Activated CD8-positive, alpha-beta memory T cell treated with anti-CD3 and anti-CD28 coated beads, Interleukin-2, amount 10 ng/mL, durations not matched to agents 7 days and 5 days (primary cell): ENCODE measurements around the gene SORBS1. TPM values are rescaled to one million over a fixed set of nuclear protein-coding genes. Genes with fewer than 3 reads are reported as not detected.

Experiments
- ATAC-seq: fragments of 150-1000 bp; cut with Tn5 transposase; one replicate; pipeline ENCODE4 v1.10.0; 2021; ENCODE audit warnings: moderate library complexity
- CTCF ChIA-PET: fragments of 350-600 bp; sonication (Branson Sonifier 250); formaldehyde crosslinking; loops from one replicate; lab custom pipeline; 2021; ENCODE audit warnings: antibody characterized with exemption; lab: Charles Lee
- DNase-seq: peaks from one replicate; pipeline ENCODE4 v3.0.0-alpha.2; 2020
- H3K27ac Mint-ChIP-seq: one replicate; pipeline ENCODE4 v1.8.0; 2021; ENCODE audit warnings: mild to moderate bottlenecking, mixed read lengths
- H3K27me3 Mint-ChIP-seq: one replicate; pipeline ENCODE4 v1.8.0; 2021; ENCODE audit warnings: mixed read lengths
- H3K36me3 Mint-ChIP-seq: one replicate; pipeline ENCODE4 v1.8.0; 2021; ENCODE audit warnings: mild to moderate bottlenecking, mixed read lengths
- H3K4me1 Mint-ChIP-seq: one replicate; pipeline ENCODE4 v1.8.0; 2021; ENCODE audit warnings: mixed read lengths
- H3K4me3 Mint-ChIP-seq: one replicate; pipeline ENCODE4 v1.8.0; 2021; ENCODE audit warnings: mild to moderate bottlenecking, moderate library complexity, mixed read lengths
- H3K9me3 Mint-ChIP-seq: one replicate; pipeline ENCODE4 v1.8.0; 2022; ENCODE audit warnings: low read depth, mixed read lengths
- total RNA-seq, 2 experiments: library from RNA; stranded (reverse); gene quantifications; one replicate each; pipeline ENCODE4 v1.2.3, GENCODE V29; 2021

The SORBS1 gene
- total RNA-seq, 2 experiments from 2014 or later: 0.47 to 0.89 TPM

DNA sequence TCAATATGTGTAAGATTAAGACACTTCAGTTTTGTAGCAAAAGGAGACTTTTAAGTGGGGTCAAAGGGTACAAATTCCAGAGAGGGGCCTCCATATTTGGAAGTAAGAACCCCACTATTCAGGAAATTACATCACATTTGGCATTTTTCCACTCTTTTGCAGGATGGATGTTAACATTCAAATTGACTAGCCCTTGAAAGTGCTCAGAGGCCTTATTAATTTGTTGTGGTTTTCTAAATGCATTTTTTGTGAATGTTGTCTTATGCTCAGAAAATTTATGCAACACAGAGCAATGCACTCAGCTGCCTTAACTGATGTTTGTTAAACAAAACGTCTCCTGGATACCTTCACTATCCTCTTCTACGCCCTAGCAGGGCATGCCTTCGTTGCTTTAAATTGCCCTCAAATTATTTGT lies 219.4 kb downstream of the SORBS1 start:
- Mint-ChIP-seq H3K4me3 (no peak overlapping the region), H3K27ac (no peak overlapping the region), H3K9me3 (no peaks in the 10 kb centered on the region), H3K36me3 (no peaks in the 10 kb centered on the region), H3K27me3 (peaks cover 5% of the 10 kb centered on the region), H3K4me1 (no peaks in the 10 kb centered on the region)
- CTCF ChIA-PET: interaction anchor here (0.8 to 1.2 kb wide), 5 partner anchors 11 to 96 kb away, joined by 3 read pairs; no protein-coding TSS in a partner anchor
- DNase-seq (no peak), ATAC-seq (no peak)

GRCh38 chr10:95339863-95340262 lies 221.3 kb downstream of the SORBS1 start:
- no peaks in the 10 kb centered on the region for H3K27me3 Mint-ChIP-seq
- no peaks in the 10 kb centered on the region for H3K4me1 Mint-ChIP-seq
- no peak for ATAC-seq
- no peaks in the 10 kb centered on the region for H3K36me3 Mint-ChIP-seq
- H3K4me3 Mint-ChIP-seq: no peak overlapping the region
- H3K9me3 Mint-ChIP-seq: no peaks in the 10 kb centered on the region
- DNase-seq: no peak
- H3K27ac Mint-ChIP-seq: no peak overlapping the region
- CTCF ChIA-PET: interaction anchor here (1.3 kb wide), 1 partner anchor 23 kb away, joined by 5 read pairs; no protein-coding TSS in a partner anchor

DNA sequence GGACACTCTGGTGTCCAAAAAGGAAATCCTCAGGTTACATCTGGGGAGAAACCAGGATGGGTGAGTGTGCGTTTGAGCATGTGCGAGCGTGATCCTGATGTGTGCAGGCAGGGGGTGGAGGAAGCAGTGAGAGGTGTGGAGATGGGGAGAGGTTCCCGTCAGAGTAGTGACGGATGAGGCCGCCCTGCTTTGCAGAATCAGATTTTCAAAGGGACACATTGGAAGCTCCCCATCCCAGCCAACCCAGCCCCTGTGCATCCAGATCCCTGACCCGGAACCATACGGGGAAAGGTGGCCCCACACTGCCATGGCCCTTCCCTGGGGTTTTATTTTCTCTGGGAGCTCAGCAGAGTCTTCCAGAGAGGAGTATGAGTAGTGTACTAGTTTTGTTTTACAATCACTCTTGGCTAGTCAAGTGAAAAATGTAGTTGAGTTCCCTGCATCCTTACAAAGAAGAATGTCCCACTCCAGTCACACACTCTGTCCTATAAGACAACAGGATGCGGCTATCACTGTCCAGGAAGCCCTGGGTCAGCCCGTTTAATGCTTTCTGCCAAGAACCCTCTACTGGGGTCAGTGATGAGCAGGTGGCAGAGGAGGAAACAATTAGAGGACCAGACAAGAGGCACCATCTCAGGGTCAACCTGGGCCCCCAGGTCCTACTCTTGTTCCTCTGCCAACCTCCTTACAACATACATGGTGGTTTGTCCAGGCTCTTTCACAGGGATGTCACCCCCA lies 223.6 kb downstream of the SORBS1 start:
- Mint-ChIP-seq H3K4me1 (no peaks in the 10 kb centered on the region), H3K4me3 (no peak overlapping the region), H3K27me3 (no peaks in the 10 kb centered on the region), H3K27ac (no peak overlapping the region), H3K36me3 (no peaks in the 10 kb centered on the region), H3K9me3 (no peaks in the 10 kb centered on the region)
- CTCF ChIA-PET: no interaction called here
- DNase-seq (no peak), ATAC-seq (no peak)

DNA sequence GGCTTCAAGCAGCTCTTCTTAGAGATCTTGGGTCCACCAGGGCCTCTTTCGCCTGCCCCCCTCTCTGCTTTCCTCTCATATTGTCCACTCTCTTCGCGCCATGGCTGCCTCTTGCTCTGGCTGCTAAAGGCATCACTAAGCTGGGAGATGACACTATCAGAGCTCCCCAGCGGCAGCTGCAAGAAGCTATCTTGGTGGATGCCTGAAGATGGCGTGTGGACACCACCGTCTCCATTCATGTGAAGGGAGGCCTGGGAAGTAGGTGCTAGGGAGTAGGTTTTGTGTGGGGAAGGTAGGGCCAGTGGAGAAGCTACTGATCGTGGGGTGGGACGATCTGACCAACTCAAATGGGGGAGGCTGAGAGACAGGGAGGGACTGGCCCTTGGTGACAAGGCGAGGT lies 224.5 kb downstream of the SORBS1 start:
- no peak for ATAC-seq
- H3K9me3 Mint-ChIP-seq: no peaks in the 10 kb centered on the region

DNA sequence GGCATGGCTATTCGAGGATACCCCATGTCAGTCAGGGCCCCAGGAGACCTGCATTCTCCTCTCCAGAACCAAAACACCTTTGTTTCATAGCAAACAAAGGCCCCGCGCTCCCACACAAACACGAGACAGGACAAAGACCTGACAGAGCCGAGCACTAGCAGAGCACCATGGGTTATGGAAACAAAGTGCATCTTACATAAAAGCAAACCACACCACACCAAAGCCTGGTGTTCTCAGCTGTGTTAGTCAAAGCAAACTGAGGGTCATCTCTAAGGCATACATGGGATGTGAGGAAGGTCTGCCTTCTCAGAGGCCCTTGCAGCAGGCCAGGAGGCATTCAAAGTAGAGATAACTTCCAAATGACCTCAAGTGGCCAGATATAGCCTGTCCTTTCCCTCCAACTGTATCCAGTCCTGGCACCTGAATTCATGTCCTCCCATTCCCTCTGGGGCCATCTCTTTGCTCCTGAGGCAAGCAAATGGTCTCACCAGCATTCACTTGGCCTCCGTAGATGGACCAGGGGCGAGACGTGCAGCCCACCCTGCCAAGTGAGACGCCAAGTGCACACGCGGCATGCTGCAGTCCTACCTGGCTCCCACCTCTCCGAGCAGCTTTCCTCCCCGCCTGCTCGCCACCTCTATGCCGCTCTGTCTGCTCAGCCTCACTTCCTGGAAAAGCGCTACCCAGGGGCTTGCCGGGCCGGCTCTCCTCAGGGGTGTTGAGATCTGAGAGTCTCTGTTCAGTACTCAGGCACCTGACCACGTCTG lies 225.1 kb downstream of the SORBS1 start:
- no peak overlapping the region for H3K4me3 Mint-ChIP-seq
- ATAC-seq: no peak
- H3K4me1 Mint-ChIP-seq: no peaks in the 10 kb centered on the region
- no peaks in the 10 kb centered on the region for H3K9me3 Mint-ChIP-seq
- CTCF ChIA-PET: interaction anchor here (0.6 kb wide), 1 partner anchor 62 kb away, joined by 3 read pairs; no protein-coding TSS in a partner anchor
- no peak for DNase-seq
- H3K36me3 Mint-ChIP-seq: no peaks in the 10 kb centered on the region
- no peak overlapping the region for H3K27ac Mint-ChIP-seq
- peaks cover 3% of the 10 kb centered on the region for H3K27me3 Mint-ChIP-seq

More for the DNA sequence above, 224.5 kb downstream of the SORBS1 start:
- DNase-seq: no peak
- Mint-ChIP-seq H3K4me1 (no peaks in the 10 kb centered on the region), H3K4me3 (no peak overlapping the region), H3K36me3 (no peaks in the 10 kb centered on the region), H3K27ac (no peak overlapping the region), H3K27me3 (peaks cover 3% of the 10 kb centered on the region)
- CTCF ChIA-PET: interaction anchor here (0.6 kb wide), 2 partner anchors 63 to 242 kb away, joined by 3 read pairs; no protein-coding TSS in a partner anchor

GRCh38 chr10:95334805-95335144 lies 226.4 kb downstream of the SORBS1 start:
- ATAC-seq (no peak), DNase-seq (no peak)
- H3K27ac Mint-ChIP-seq: no peak overlapping the region
- peaks cover 3% of the 10 kb centered on the region for H3K27me3 Mint-ChIP-seq
- no peak overlapping the region for H3K4me3 Mint-ChIP-seq
- CTCF ChIA-PET: no interaction called here
- H3K4me1 Mint-ChIP-seq: peaks cover 2% of the 10 kb centered on the region
- no peaks in the 10 kb centered on the region for H3K36me3 Mint-ChIP-seq
- no peaks in the 10 kb centered on the region for H3K9me3 Mint-ChIP-seq

- Mint-ChIP-seq H3K27me3 (peaks cover 5% of the 10 kb centered on the region), H3K9me3 (no peaks in the 10 kb centered on the region), H3K36me3 (no peaks in the 10 kb centered on the region), H3K4me3 (no peak overlapping the region), H3K27ac (no peak overlapping the region), H3K4me1 (peaks cover 5% of the 10 kb centered on the region)
- ATAC-seq (no peak), DNase-seq (no peak)
- CTCF ChIA-PET: interaction anchor here (0.7 to 1.3 kb wide), 2 partner anchors 11 to 1366 kb away, joined by 3 read pairs; no protein-coding TSS in a partner anchor
These were observed 227.0 kb downstream of the SORBS1 start for GRCh38 chr10:95333997-95334804.

- ATAC-seq (no peak), DNase-seq (no peak)
- Mint-ChIP-seq H3K27ac (no peak overlapping the region), H3K36me3 (no peaks in the 10 kb centered on the region), H3K4me1 (peaks cover 11% of the 10 kb centered on the region), H3K9me3 (no peaks in the 10 kb centered on the region), H3K4me3 (no peak overlapping the region), H3K27me3 (peaks cover 5% of the 10 kb centered on the region)
- CTCF ChIA-PET: no interaction called here
These were observed 228.4 kb downstream of the SORBS1 start for GRCh38 chr10:95332666-95333249.

- Mint-ChIP-seq H3K9me3 (no peaks in the 10 kb centered on the region), H3K27ac (no peak overlapping the region), H3K4me1 (peaks cover 11% of the 10 kb centered on the region), H3K27me3 (peaks cover 5% of the 10 kb centered on the region), H3K36me3 (no peaks in the 10 kb centered on the region), H3K4me3 (no peak overlapping the region)
- no peak for DNase-seq
- CTCF ChIA-PET: interaction anchor here (1.1 kb wide), 1 partner anchor 10 kb away, joined by 3 read pairs; no protein-coding TSS in a partner anchor
- ATAC-seq: no peak
These were observed 229.5 kb downstream of the SORBS1 start for GRCh38 chr10:95331596-95332130.

DNA sequence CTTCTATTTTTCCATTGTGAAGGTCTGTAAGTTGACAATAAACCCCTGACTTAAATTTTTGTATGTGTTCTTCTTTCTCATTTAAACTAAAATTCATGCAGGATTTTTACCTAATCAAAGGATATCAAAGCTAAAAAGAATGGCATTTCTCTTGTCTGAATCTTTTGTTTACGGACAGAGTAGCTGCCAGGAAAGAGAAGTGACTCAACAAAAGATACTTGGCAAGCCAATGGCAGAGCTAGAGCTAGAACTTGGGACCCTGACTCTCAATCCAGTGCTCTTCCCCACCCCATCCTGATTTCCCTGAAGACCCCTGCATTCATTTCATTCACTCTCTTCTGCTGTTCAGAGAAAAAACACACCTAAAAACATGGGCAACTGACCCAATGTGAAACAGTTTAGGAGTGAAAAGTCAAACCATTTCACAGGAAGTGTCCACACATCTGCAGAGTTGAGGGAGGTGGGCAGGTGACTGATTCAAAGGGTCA lies 230.2 kb downstream of the SORBS1 start:
- no peak overlapping the region for H3K27ac Mint-ChIP-seq
- peaks cover 11% of the 10 kb centered on the region for H3K4me1 Mint-ChIP-seq
- H3K27me3 Mint-ChIP-seq: peaks cover 5% of the 10 kb centered on the region
- DNase-seq (no peak), ATAC-seq (no peak)
- no peaks in the 10 kb centered on the region for H3K36me3 Mint-ChIP-seq
- H3K9me3 Mint-ChIP-seq: no peaks in the 10 kb centered on the region
- CTCF ChIA-PET: interaction anchor here (1.1 kb wide), 1 partner anchor 11 kb away, joined by 3 read pairs; no protein-coding TSS in a partner anchor
- no peak overlapping the region for H3K4me3 Mint-ChIP-seq

GRCh38 chr10:95329296-95329695 lies 231.9 kb downstream of the SORBS1 start:
- H3K9me3 Mint-ChIP-seq: no peaks in the 10 kb centered on the region
- no peak overlapping the region for H3K4me3 Mint-ChIP-seq
- peaks cover 5% of the 10 kb centered on the region for H3K27me3 Mint-ChIP-seq
- ATAC-seq: no peak
- DNase-seq: no peak
- no peak overlapping the region for H3K27ac Mint-ChIP-seq
- H3K4me1 Mint-ChIP-seq: peaks cover 11% of the 10 kb centered on the region
- no peaks in the 10 kb centered on the region for H3K36me3 Mint-ChIP-seq
- CTCF ChIA-PET: interaction anchor here (1.1 to 1.5 kb wide), 3 partner anchors 33 to 83 kb away, joined by 3 to 7 read pairs (median 4); no protein-coding TSS in a partner anchor

DNA sequence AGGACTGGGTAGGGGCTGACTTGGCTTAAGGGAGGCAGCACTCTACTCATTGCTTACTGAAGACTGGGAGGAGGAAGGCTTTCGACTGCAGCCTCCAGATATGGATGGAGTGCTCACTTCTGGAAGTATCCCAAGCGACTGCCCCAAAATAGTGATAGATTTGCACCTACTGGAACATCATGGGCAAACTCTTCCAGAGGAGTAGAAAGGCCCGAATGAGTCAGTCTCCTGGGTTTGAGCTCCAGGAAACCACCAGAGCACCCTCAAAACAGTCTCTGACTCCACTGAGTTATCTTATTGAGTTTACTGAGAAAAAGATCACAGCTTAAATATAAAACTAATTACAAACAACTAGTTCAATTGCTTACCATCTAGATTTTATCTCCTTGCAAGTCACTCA lies 233.2 kb downstream of the SORBS1 start:
- no peaks in the 10 kb centered on the region for H3K9me3 Mint-ChIP-seq
- H3K27ac Mint-ChIP-seq: no peak overlapping the region
- CTCF ChIA-PET: interaction anchor here (1.3 to 1.5 kb wide), 2 partner anchors 35 to 82 kb away, joined by 4 to 7 read pairs; no protein-coding TSS in a partner anchor
- peaks cover 9% of the 10 kb centered on the region for H3K27me3 Mint-ChIP-seq
- H3K36me3 Mint-ChIP-seq: no peaks in the 10 kb centered on the region
- H3K4me1 Mint-ChIP-seq: peaks cover 11% of the 10 kb centered on the region
- no peak overlapping the region for H3K4me3 Mint-ChIP-seq
- no peak for DNase-seq
- no peak for ATAC-seq
